Fibroblast of pulmonary artery (primary cell): ENCODE measurements around the gene CASP7.

ENCODE experiments used
- DNase-seq: peaks from one replicate; pipeline ENCODE4 v3.0.0-alpha.2; 2010; ENCODE audit warnings: low read depth
- H3K4me3 ChIP-seq: replicated peaks from 2 replicates; pipeline ENCODE4 v1.5.1; 2011; ENCODE audit warnings: low read depth, mild to moderate bottlenecking, control low read depth, low read length, moderate library complexity
- TF ChIP-seq, protein P1 (sequence below): IDR thresholded peaks from 2 replicates; pipeline ENCODE4 v1.5.1; 2011; ENCODE audit warnings: mild to moderate bottlenecking, control low read depth, low read length, inconsistent platforms; ENCODE audit errors: missing control alignments

CASP7 gene

DNA sequence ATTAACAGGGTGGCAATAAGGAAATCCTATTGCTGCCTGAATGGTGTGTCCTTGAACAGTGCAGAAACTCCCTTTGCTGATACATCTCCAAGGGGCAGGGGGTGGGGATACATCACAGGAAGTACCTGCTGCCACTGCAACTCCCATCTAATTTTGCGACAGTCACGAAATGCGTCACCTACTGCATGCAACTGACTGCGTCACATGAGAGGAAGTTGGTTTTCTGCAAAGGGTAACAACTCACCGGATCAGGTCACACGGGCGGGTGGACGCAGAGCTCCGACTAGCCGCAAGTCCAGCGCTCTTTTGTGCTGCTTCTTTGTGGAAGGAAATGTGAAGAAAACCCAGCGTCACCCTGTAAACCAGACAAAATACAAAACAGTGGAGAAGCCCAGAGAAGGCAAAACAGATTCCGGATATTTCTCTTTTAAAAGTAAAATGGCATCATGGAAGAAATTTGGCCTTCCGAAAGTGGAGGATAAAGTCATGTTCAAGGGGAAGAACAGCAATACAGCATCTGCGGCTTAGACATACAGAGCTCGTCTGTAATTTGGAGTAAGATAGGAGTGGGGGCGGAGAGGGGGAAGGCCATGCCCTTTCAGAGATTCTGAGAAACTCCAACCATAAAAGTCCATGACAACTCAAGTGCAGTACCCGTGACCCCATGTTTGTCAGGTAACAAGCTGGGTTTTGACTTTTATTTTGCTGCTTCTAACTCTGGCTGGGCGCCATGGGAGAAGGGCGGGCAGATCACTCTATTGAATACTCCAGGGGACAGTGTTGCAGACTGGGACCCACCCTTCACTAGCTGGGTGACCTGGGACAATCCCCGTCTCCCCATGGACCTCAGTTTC, 39.5 kb downstream of the CASP7 start:
- DNase-seq, result no peak
- no peak overlapping the region for H3K4me3 ChIP-seq
- TF ChIP-seq, protein P1, sequence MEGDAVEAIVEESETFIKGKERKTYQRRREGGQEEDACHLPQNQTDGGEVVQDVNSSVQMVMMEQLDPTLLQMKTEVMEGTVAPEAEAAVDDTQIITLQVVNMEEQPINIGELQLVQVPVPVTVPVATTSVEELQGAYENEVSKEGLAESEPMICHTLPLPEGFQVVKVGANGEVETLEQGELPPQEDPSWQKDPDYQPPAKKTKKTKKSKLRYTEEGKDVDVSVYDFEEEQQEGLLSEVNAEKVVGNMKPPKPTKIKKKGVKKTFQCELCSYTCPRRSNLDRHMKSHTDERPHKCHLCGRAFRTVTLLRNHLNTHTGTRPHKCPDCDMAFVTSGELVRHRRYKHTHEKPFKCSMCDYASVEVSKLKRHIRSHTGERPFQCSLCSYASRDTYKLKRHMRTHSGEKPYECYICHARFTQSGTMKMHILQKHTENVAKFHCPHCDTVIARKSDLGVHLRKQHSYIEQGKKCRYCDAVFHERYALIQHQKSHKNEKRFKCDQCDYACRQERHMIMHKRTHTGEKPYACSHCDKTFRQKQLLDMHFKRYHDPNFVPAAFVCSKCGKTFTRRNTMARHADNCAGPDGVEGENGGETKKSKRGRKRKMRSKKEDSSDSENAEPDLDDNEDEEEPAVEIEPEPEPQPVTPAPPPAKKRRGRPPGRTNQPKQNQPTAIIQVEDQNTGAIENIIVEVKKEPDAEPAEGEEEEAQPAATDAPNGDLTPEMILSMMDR, result no peak

DNA sequence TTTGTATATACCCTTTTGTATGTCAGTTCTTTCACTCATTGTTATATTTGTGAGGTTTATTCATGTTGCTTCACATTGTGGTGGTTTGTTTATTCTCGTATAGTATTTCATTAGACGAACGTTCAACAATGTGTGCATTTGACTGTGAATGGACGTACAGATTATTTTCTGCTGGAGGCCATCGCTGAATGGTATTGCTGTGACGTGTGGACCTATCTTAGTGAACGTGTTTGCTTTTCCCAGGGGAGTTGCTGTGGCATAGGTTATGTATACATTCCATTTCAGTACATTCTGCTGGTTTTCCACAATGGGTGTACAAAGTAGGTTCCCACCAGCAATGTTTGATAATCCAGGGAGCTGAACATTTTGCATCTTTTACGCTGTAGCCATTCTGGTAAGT, 40.7 kb downstream of the CASP7 start:
- TF ChIP-seq, protein P1, result no peak
- no peak overlapping the region for H3K4me3 ChIP-seq
- DNase-seq, result no peak

DNA sequence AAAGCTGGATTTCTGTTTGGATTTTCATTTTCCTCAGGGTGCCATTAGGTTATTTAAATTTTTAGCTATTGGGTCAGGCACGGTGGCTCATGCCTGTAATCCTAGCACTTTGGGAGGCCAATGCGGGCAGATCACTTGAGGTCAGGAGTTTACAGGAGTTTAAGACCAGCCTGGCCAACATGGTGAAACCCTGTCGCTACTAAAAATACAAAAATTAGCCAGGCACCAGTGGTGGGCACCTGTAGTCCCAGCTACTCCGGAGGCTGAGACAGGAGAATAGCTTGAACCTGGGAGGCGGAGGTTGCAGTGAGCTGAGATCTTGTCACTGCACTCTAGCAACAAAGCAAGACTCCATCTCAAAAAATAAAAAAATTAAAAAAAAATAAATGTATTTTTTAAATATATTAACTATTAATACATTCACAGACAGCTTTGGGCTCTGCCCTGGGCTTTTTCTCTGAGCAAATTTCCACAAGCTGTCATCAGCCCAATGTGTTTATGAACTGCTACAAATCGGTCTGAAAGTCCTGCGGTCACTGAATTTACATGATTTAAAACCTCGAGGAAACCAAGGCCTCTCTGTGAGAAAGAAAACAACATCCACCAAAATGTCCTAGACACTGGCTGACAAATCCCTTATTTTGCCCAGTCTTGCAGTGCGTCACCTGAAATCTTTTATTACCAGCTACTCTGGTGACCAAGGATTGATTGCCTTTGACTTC, 52.6 kb downstream of the CASP7 start:
- TF ChIP-seq, protein P1, result no peak
- DNase-seq, result no peak
- H3K4me3 ChIP-seq, result no peak overlapping the region

DNA sequence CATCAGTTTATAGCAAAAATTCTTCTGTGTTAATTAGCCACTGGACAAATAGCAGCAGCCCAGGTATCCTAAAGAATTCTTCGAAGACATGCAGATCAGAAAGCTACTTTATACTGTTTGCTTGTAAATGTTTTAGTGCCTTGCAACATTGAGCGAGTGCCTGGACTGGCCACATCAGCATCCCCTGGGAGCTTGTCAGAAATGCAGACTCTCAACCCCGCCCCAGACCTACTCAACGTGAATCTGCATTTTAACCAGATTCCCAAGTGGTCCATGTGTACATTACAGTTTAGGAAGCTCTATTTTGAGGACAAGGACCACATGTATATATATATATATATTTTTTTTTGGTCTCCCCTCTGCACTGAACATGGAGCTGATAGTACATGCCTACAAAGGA, 53.3 kb downstream of the CASP7 start:
- TF ChIP-seq, protein P1, result no peak
- DNase-seq, result no peak
- no peak overlapping the region for H3K4me3 ChIP-seq

DNA sequence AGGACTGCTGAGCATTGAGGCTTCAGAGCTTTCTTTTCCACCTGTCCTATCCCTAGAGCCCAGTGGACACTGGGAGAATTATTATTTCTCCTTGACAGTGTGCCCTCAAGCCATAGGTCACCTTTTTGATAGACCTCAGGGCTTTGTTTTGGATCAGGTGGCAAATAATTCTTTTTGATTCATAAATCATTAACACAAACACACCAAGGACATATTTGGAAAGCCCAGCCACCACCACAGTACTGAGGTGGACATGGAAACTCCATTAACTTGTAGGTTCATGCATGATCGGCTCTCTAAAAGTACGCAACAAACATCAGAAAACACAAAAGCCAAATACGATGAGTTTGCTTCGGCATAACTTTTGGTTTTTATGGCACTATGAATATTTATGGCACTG, 53.9 kb downstream of the CASP7 start:
- no peak overlapping the region for H3K4me3 ChIP-seq
- TF ChIP-seq, protein P1, result no peak
- no peak for DNase-seq

DNA sequence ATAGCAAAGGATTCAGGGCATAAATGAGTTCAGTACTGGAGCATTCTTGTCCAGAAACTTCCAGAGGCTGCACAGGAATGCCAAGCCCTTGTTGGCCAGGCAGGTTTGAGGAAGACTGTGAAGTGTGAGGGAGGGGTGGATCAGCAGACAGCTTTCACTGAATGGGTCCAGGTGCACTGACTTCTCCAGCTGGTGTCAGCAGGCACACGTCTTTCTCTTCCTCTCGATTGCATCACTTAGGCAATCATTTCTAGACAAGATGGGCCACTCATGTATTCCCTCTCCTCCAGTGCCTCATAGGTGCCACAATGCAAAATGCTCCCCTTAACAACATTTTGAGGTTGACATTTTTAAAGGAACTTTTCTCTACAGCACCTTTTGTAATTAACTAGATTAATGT, 56.2 kb downstream of the CASP7 start:
- TF ChIP-seq, protein P1, result no peak
- no peak overlapping the region for H3K4me3 ChIP-seq
- DNase-seq, result peak; percentile 2
